KMS-11 (cell line): ENCODE measurements around the gene GAST.

ENCODE experiments used
- H2AFZ ChIP-seq: fragments of 200-600 bp; sonication (generic); 2 replicates; pipeline ENCODE4 v1.6.1; 2016; ENCODE audit warnings: antibody characterized with exemption, mixed run types, low read depth
- H3K27ac ChIP-seq: fragments of 200-600 bp; sonication (generic); 2 replicates; pipeline ENCODE4 v1.6.1; 2016; ENCODE audit warnings: mild to moderate bottlenecking, mixed run types
- H3K27me3 ChIP-seq: fragments of 200-600 bp; sonication (generic); 2 replicates; pipeline ENCODE4 v1.6.1; 2017; ENCODE audit warnings: mild to moderate bottlenecking, low read depth, mixed run types, moderate library complexity; ENCODE audit not compliant: insufficient read depth
- H3K36me3 ChIP-seq: fragments of 200-600 bp; sonication (generic); 2 replicates; pipeline ENCODE4 v1.6.1; 2017; ENCODE audit warnings: mild to moderate bottlenecking, mixed run types; ENCODE audit not compliant: insufficient read depth
- H3K4me1 ChIP-seq: fragments of 200-600 bp; sonication (generic); 2 replicates; pipeline ENCODE4 v1.6.1; 2016; ENCODE audit warnings: mild to moderate bottlenecking, low read depth, mixed run types; ENCODE audit not compliant: poor library complexity, severe bottlenecking
- H3K4me2 ChIP-seq: fragments of 200-600 bp; sonication (generic); 2 replicates; pipeline ENCODE4 v1.7.0; 2016; ENCODE audit warnings: mild to moderate bottlenecking, mixed run types
- H3K4me3 ChIP-seq: fragments of 200-600 bp; sonication (generic); IDR thresholded peaks from 2 replicates; pipeline ENCODE4 v1.6.1; 2017; ENCODE audit warnings: low read depth, low read length, mixed read lengths; ENCODE audit not compliant: insufficient read depth
- H3K79me2 ChIP-seq: fragments of 200-600 bp; sonication (generic); 2 replicates; pipeline ENCODE4 v1.6.1; 2016; ENCODE audit warnings: low read depth, mixed run types; ENCODE audit not compliant: insufficient read depth
- H3K9ac ChIP-seq: fragments of 200-600 bp; sonication (generic); 2 replicates; pipeline ENCODE4 v1.6.1; 2016; ENCODE audit warnings: mild to moderate bottlenecking, mixed run types
- H4K20me1 ChIP-seq: fragments of 200-600 bp; sonication (generic); 2 replicates; pipeline ENCODE4 v1.6.1; 2016; ENCODE audit warnings: mild to moderate bottlenecking, mixed run types; ENCODE audit not compliant: insufficient read depth
- CTCF ChIP-seq: fragments of 200-600 bp; sonication (generic); conservative IDR thresholded peaks from 2 replicates; pipeline ENCODE4 v1.6.1; 2017; ENCODE audit warnings: low read depth, mild to moderate bottlenecking, antibody characterized with exemption, low read length, moderate library complexity, mixed read lengths

GAST gene

GRCh38 chr17:41736983-41737679 is 25.0 kb downstream of the GAST start:
- peak overlapping the region; percentile 55 for H3K4me2 ChIP-seq

GRCh38 chr17:41737680-41738023 is 25.5 kb downstream of the GAST start:
- peak overlapping the region; percentile 55 for H3K4me2 ChIP-seq
- H2AFZ ChIP-seq: peak overlapping the region; percentile 82
- H3K27me3 ChIP-seq: peaks cover 38% of the 10 kb centered on the region
- H3K79me2 ChIP-seq: no peaks in the 10 kb centered on the region
- TF ChIP-seq CTCF: no peak
- H3K36me3 ChIP-seq: no peaks in the 10 kb centered on the region
- H3K27ac ChIP-seq: no peak overlapping the region
- H3K4me3 ChIP-seq: no peak overlapping the region
- peaks cover 25% of the 10 kb centered on the region for H3K4me1 ChIP-seq
- no peak overlapping the region; the same call in 1 of the 2 replicates for H3K9ac ChIP-seq
- H4K20me1 ChIP-seq: no peaks in the 10 kb centered on the region

More at GRCh38 chr17:41736983-41737679, 25.0 kb downstream of the GAST start:
- no peak overlapping the region; the same call in 1 of the 2 replicates for H3K9ac ChIP-seq
- H3K36me3 ChIP-seq: no peaks in the 10 kb centered on the region
- no peak for TF ChIP-seq CTCF
- H3K79me2 ChIP-seq: no peaks in the 10 kb centered on the region
- peaks cover 25% of the 10 kb centered on the region for H3K4me1 ChIP-seq
- peak overlapping the region; percentile 82 for H2AFZ ChIP-seq
- no peak overlapping the region for H3K4me3 ChIP-seq
- no peaks in the 10 kb centered on the region for H4K20me1 ChIP-seq
- H3K27me3 ChIP-seq: peaks cover 43% of the 10 kb centered on the region
- H3K27ac ChIP-seq: no peak overlapping the region

- no peaks in the 10 kb centered on the region for H3K36me3 ChIP-seq
- H3K4me2 ChIP-seq: peak overlapping the region; percentile 55; the same call in 1 of the 2 replicates
- no peak overlapping the region for H3K4me3 ChIP-seq
- no peaks in the 10 kb centered on the region for H3K79me2 ChIP-seq
- H3K27ac ChIP-seq: peak overlapping the region; percentile 26
- H2AFZ ChIP-seq: peak overlapping the region; percentile 82
- peak overlapping the region; percentile 46 for H3K9ac ChIP-seq
- H3K4me1 ChIP-seq: peaks cover 25% of the 10 kb centered on the region
- peaks cover 33% of the 10 kb centered on the region for H3K27me3 ChIP-seq
- H4K20me1 ChIP-seq: no peaks in the 10 kb centered on the region
- TF ChIP-seq CTCF: peak; percentile 99
Observed at GRCh38 chr17:41738077-41738800, 26.1 kb downstream of the GAST start.

- H3K79me2 ChIP-seq: no peaks in the 10 kb centered on the region
- H2AFZ ChIP-seq: peak overlapping the region; percentile 82
- H3K36me3 ChIP-seq: no peaks in the 10 kb centered on the region
- no peak overlapping the region for H3K4me3 ChIP-seq
- no peak for TF ChIP-seq CTCF
- H3K9ac ChIP-seq: peak overlapping the region; percentile 46; the same call in 1 of the 2 replicates
- H4K20me1 ChIP-seq: no peaks in the 10 kb centered on the region
- H3K4me1 ChIP-seq: peaks cover 25% of the 10 kb centered on the region
- H3K27me3 ChIP-seq: peaks cover 30% of the 10 kb centered on the region
- H3K4me2 ChIP-seq: no peak overlapping the region
- peak overlapping the region; percentile 26; the same call in 1 of the 2 replicates for H3K27ac ChIP-seq
Observed at GRCh38 chr17:41738801-41739112, 26.6 kb downstream of the GAST start.
